Measurements from ENCODE around the gene PPHLN1.
"Not testable (repeated sequence)": the region's sequence is repeated elsewhere in the genome, so short reads cannot be mapped to it uniquely, and the experiment has no call there.

The PPHLN1 gene

DNA sequence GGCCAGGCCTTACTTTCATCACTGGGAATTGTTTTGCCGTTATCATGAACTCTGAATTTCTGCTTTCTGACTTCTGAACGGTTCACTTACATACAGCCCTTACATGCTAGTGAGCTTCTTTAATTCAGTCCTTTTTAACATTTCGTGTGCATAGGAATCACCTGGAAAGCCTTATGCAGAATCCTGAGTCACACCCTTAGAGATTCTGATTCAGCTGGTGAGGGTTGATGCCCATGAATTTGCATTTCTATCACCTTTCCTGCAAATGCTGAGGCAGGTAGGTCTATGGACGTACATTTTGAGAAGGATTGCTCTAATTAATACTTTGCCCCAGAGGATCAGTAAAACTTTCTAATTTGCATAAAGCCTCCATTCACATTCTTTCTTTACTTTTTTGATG, 44.0 kb downstream of the PPHLN1 start:
- DNase-seq (ENCODE audit: low read depth), result no peak

DNA sequence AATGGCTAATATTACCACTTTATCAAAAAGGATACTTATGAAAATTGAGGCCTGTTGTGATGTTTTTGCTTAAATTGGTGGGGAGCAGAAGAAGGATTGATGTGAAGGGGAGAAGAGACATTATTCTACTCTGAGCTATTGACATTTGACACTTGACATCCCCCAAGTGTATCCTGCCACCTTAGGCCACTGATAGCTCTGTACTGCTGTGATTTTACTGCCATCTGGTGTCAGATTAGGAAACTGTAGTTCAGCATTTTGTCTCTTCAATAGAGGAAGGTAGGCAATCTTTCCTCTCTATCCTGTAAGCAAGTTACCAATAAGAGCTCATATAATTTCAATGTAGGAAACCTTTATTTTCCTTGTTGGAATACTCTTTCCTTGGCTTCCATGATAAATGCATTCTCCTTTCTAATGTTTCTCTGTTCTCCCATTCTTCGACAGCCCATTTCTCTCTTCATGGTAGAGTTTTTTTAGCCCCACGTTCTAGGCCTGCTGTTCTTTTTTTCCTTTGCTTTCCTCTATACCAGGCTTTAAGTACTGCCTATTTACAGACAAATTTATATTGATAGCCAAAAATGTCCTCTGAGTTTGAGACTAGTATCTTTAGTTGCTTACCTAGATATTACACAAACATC, 46.3 kb downstream of the PPHLN1 start:
- peak; percentile 22 for DNase-seq (ENCODE audit: low read depth)

GRCh38 chr12:42373669-42374068, 47.7 kb downstream of the PPHLN1 start:
- no peak for DNase-seq (ENCODE audit: low read depth)

- no peak for DNase-seq (ENCODE audit: low read depth)
Observed at GRCh38 chr12:42380733-42381132, 54.8 kb downstream of the PPHLN1 start.

GRCh38 chr12:42382013-42382696, 56.2 kb downstream of the PPHLN1 start:
- DNase-seq (ENCODE audit: low read depth), result no peak

DNA sequence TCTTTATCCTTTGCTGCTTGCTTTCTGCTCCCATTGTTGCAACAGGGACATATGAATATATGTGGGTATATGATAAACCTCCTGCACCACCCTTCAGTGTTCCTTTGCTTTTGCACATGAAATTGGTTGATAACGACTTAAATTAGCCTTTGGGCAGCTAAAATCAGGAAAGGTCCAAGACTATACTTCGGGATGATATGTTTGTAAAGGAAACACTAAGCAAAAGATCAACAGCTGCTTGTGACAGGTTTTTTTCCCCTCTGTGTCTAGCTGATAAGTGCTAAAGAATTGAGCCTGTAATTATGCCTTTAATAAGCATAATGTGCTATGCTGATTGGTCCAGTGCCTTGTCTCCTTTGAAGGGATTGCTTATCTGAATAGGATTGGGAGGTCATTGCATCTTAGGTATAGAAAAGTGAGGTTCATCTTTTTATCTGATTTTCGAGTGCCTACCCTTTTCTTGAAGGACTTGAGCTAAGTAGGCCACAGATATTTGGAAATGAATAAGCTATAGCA, 59.4 kb downstream of the PPHLN1 start:
- no peak for DNase-seq (ENCODE audit: low read depth)

GRCh38 chr12:42386308-42386707, 60.3 kb downstream of the PPHLN1 start:
- DNase-seq (ENCODE audit: low read depth), result no peak

- not testable (repeated sequence) for DNase-seq (ENCODE audit: low read depth)
Observed at GRCh38 chr12:42388086-42388485, 62.1 kb downstream of the PPHLN1 start.

- no peak for DNase-seq (ENCODE audit: low read depth)
Observed at GRCh38 chr12:42394429-42394828, 68.5 kb downstream of the PPHLN1 start.

GRCh38 chr12:42396473-42397259, 70.7 kb downstream of the PPHLN1 start:
- no peak for DNase-seq (ENCODE audit: low read depth)

GRCh38 chr12:42402821-42403411, 76.9 kb downstream of the PPHLN1 start:
- no peak for DNase-seq (ENCODE audit: low read depth)

DNA sequence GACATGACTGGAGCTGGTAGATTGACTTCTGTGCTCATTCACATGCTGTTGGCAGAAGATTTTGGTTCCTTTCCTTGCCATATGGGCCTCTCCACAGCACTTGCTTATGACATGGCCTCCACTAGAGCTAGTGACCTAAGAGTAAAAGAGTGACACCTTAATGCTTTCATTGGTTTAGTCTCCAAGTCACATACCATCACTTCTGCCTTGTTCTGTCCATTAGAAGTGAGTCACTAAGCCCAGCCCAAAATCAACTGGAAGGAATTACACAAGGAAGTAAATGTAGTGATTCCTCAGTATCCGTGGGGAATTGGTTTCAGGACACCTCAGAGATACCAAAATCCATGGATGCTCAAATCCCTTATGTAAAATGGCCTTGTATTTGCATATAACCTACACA, 81.3 kb downstream of the PPHLN1 start:
- no peak for DNase-seq (ENCODE audit: low read depth)

- DNase-seq (ENCODE audit: low read depth), result no peak
Observed at GRCh38 chr12:42409471-42409870, 83.5 kb downstream of the PPHLN1 start.

DNA sequence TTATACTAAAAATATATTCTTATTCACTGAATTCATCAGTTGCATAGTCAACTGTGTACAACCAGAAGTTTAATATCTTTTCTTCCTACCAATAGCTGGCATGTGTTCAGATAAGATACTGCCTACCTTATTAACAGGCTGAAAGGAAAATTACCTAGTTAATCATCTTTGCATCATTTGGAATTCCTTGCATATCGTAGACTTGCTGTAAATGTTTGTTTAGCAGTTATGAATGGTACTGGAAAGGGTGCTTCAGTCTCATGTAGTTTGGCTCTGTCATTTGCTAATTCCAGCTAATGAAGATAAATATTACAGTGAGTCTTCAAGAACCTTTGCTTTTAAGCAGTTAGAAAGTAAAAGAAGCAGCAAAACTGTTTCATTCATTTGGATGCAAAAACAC, 84.4 kb downstream of the PPHLN1 start:
- DNase-seq (ENCODE audit: low read depth), result no peak

GRCh38 chr12:42420395-42420794, 94.4 kb downstream of the PPHLN1 start:
- no peak for DNase-seq (ENCODE audit: low read depth)

- DNase-seq (ENCODE audit: low read depth), result peak; percentile 51
Observed at GRCh38 chr12:42421844-42422779, 96.1 kb downstream of the PPHLN1 start.

DNA sequence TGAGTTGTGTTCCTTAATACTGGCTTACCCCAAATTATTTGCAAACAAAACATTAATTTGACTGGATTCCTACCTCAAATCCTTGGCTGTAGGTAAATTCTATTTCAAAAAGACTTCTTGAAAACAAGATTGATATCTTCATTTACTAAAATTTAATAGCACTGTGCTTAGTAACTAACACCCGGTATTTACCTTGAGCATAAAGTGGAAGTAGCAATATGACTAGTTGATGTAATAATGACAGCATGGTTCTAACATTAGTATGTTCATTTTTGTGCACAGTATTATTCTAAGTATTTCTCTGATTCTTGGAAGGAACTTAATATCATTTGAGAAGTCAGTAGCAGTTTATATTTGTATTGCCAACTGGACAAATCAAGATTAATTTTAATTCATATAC, 96.8 kb downstream of the PPHLN1 start:
- no peak for DNase-seq (ENCODE audit: low read depth)

DNA sequence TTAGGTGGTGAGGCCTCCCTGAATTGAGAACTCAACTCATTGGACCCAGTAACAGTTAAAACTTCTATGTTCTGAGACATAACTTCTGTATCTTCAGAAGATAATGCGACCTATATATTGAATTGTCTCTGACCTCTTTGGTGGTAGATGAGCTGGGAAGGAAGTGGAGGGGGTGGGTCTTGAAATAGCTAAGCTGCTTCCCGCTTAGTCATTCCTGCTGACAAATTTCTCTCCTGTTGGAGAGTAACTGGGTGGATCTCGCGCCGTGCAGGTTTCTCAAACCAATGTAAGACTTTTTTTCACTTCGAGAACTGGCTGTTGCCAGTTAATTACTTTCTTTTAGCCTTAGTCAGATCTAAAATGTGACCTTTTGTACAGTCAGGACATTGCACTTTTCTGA, 100.8 kb downstream of the PPHLN1 start:
- DNase-seq (ENCODE audit: low read depth), result peak; percentile 18

- DNase-seq (ENCODE audit: low read depth), result no peak
Observed at GRCh38 chr12:42428850-42429249, 102.9 kb downstream of the PPHLN1 start.

- DNase-seq (ENCODE audit: low read depth), result no peak
Observed at GRCh38 chr12:42432517-42433140, 106.7 kb downstream of the PPHLN1 start.

- DNase-seq (ENCODE audit: low read depth), result no peak
Observed at GRCh38 chr12:42440608-42441007, 114.6 kb downstream of the PPHLN1 start.
